Peyer's patch (tissue), 4 donors: ENCODE data around the gene ZNF202.

Experiments
- CTCF ChIP-seq, 6 experiments: fragments of 450-650 bp in 4 of 6; fragments of 200-600 bp in 2 of 6; sonication (generic) in 1 of 6; IDR thresholded peaks; one replicate each; pipeline ENCODE4 v1.5.1; 2017 to 2019; ENCODE audit warnings: antibody characterized with exemption in 6 of 6, mild to moderate bottlenecking in 3 of 6, moderate library complexity in 1 of 6
- POLR2A ChIP-seq, 2 donors: fragments of 450-650 bp; IDR thresholded peaks; one replicate each; pipeline ENCODE4 v1.5.1; 2017; ENCODE audit warnings: antibody characterized with exemption in 2 of 2, mild to moderate bottlenecking in 2 of 2, moderate library complexity in 2 of 2

DNA sequence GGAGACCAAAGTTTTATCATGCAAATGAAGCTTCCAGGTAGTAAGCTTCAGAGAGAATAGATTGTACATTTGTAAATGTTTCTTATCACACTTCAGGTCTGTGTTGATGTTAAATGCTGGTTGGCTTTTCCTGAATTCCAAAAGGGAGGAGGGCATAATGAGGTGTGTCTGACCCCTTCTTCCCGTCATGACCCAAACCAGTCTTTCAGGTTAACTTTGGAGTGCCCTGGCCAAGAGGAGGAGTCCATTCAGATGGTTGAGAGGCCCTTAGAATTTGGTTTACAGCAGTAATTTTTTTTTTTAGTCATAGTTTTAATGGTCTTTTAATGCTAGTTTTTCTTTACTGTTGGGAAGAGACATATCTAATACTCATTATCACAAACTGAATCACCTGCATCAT lies 10.3 kb upstream of the ZNF202 start:
- TF ChIP-seq CTCF (IDR thresholded peaks at IDR 0.05) = no peak
- TF ChIP-seq POLR2A (IDR thresholded peaks at IDR 0.05) = no peak
